Measurements from ENCODE around the gene KIF23.
"Not testable (repeated sequence)": the region's sequence is repeated elsewhere in the genome, so short reads cannot be mapped to it uniquely, and the experiment has no call there.

KIF23 gene

DNA sequence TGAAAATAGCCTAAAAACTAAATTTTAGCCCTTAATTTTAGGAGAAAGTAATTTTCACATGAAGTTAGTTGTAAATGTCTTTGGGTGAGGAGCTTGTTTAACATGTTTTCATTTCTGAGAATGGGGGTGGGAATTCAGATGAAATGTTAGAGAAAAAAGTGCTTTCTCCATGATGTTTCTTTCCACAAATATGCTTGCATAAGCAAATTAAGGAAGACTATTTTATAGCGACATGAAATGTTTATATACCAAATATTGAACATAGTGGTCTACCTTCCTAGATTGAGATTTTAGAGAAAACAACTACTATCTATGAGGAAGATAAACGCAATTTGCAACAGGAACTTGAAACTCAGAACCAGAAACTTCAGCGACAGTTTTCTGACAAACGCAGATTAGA, 25.5 kb downstream of the KIF23 start:
- no peaks in the 10 kb centered on the region for H3K4me1 ChIP-seq (ENCODE audit: control insufficient read depth, insufficient read depth, low read length)
- DNase-seq (ENCODE audit: low read depth), result no peak
- H3K9me3 ChIP-seq (ENCODE audit: control insufficient read depth, low read length), result no peaks in the 10 kb centered on the region
- H3K36me3 ChIP-seq (ENCODE audit: control insufficient read depth, insufficient read depth, low read length, severe bottlenecking), result no peaks in the 10 kb centered on the region
- H3K9ac ChIP-seq (ENCODE audit: low read length), result no peak overlapping the region
- H3K4me3 ChIP-seq (ENCODE audit: low read length), result no peak overlapping the region
- no peaks in the 10 kb centered on the region for H3K27me3 ChIP-seq (replicated peaks; ENCODE audit: control insufficient read depth, insufficient read depth, low read length)

DNA sequence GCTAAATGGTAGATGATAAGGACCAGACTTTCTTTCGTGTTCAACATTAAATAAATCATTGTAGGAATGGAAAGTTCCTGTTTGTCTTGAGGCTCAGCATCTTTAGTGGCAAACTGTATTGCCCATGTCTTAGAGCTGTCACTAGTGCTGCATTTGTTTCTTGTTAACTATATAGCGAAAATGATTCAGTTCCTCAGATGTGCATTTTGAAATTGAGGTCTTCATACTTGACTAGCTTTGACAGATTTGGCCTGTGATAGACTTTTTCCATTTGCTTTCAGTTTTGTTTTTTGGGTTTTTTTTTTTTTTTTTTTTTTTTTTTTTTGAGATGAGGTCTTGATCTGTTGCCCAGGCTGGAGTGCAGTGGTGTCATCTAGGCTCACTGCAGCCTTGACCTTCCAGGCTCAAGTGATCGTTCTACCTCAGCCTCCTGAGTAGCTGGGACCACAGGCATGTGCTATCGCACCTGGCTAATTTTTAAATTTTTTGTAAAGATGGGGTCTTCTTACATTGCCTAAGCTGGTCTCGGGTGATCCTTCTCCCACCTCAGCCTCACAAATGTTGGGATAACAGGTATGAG, 29.0 kb downstream of the KIF23 start:
- Histone ChIP-seq H3K9ac (ENCODE audit: low read length) (no peak overlapping the region), H3K36me3 (ENCODE audit: control insufficient read depth, insufficient read depth, low read length, severe bottlenecking) (no peaks in the 10 kb centered on the region)

DNA sequence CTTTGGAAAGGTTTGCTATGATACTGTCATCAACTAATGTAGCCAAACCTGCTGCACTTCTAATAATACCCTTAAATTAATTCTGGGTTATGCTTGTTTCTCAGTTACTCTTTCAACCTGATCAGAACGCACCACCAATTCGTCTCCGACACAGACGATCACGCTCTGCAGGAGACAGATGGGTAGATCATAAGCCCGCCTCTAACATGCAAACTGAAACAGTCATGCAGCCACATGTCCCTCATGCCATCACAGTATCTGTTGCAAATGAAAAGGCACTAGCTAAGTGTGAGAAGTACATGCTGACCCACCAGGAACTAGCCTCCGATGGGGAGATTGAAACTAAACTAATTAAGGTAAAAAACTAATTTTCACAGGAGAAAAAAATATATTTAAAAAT, 30.5 kb downstream of the KIF23 start:
- H3K36me3 ChIP-seq (ENCODE audit: control insufficient read depth, insufficient read depth, low read length, severe bottlenecking), result no peaks in the 10 kb centered on the region
- no peaks in the 10 kb centered on the region for H3K9me3 ChIP-seq (ENCODE audit: control insufficient read depth, low read length)
- no peak for DNase-seq (ENCODE audit: low read depth)
- no peaks in the 10 kb centered on the region for H3K4me1 ChIP-seq (ENCODE audit: control insufficient read depth, insufficient read depth, low read length)
- H3K9ac ChIP-seq (ENCODE audit: low read length), result no peak overlapping the region
- no peak overlapping the region for H3K4me3 ChIP-seq (ENCODE audit: low read length)
- no peaks in the 10 kb centered on the region for H3K27me3 ChIP-seq (replicated peaks; ENCODE audit: control insufficient read depth, insufficient read depth, low read length)

More for the DNA sequence above, 29.0 kb downstream of the KIF23 start:
- Histone ChIP-seq H3K27me3 (replicated peaks; ENCODE audit: control insufficient read depth, insufficient read depth, low read length) (no peaks in the 10 kb centered on the region), H3K9me3 (ENCODE audit: control insufficient read depth, low read length) (no peaks in the 10 kb centered on the region), H3K4me3 (ENCODE audit: low read length) (no peak overlapping the region), H3K4me1 (ENCODE audit: control insufficient read depth, insufficient read depth, low read length) (no peaks in the 10 kb centered on the region)
- DNase-seq (ENCODE audit: low read depth), result peak; percentile 62

GRCh38 chr15:69446953-69447352, 32.8 kb downstream of the KIF23 start:
- H3K9ac ChIP-seq (ENCODE audit: low read length), result no peak overlapping the region
- peaks cover 3% of the 10 kb centered on the region for H3K4me1 ChIP-seq (ENCODE audit: control insufficient read depth, insufficient read depth, low read length)
- no peak for DNase-seq (ENCODE audit: low read depth)
- H3K9me3 ChIP-seq (ENCODE audit: control insufficient read depth, low read length), result no peaks in the 10 kb centered on the region
- no peaks in the 10 kb centered on the region for H3K36me3 ChIP-seq (ENCODE audit: control insufficient read depth, insufficient read depth, low read length, severe bottlenecking)
- H3K27me3 ChIP-seq (replicated peaks; ENCODE audit: control insufficient read depth, insufficient read depth, low read length), result no peaks in the 10 kb centered on the region
- no peak overlapping the region for H3K4me3 ChIP-seq (ENCODE audit: low read length)

DNA sequence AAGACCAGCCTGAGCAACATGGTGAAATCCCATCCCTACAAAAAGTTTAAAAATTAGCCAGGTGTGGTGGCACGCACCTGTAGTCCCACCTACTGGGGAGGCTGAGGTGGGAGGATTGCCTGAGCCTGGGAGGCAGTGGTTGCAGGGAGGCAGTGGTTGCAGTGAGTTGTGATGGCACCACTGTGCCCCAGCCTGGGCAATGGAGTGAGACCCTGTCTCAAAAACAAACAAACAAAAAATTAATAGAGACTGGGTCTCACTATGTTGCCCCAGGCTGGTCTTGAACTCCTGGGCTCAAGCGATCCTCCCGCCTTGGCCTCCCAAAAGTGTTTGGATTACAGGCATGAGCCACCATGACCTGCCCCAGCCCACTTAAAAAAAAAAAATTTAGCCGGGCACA, 36.1 kb downstream of the KIF23 start:
- not testable (repeated sequence) for H3K4me3 ChIP-seq (ENCODE audit: low read length)
- H3K36me3 ChIP-seq (ENCODE audit: control insufficient read depth, insufficient read depth, low read length, severe bottlenecking), result peaks cover 14% of the 10 kb centered on the region

DNA sequence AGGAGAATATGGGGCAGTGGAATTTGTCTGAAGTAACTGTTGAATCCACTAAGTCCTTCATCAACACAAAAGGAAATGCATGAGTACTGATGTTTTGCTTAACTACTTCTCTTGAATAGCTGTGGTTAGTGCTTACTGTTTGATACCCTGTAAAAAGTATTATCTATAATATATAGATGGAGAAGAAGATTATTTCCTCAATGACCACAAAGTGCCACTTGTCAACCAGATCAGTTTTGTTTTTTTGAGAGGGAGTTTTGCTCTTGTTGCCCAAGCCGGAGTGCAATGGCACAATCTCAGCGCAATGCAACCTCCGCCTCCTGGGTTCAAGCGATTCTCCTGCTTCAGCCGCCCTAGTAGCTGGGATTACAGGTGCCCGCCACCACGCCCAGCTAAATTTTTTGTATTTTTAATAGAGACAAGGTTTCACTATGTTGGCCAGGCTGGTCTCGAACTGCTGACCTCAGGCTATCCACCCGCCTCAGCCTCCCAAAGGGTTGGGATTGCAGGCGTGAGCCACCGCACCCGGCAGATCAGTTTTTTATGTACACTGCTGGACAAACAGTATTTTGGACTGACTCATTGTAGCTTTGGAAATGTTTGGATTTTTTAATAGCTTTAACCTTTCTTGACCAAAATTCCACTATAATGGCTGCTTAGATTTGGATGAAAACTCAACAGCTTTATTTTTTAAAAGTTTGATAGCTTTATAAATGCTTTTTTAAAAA, 37.0 kb downstream of the KIF23 start:
- Histone ChIP-seq H3K27me3 (replicated peaks; ENCODE audit: control insufficient read depth, insufficient read depth, low read length) (no peaks in the 10 kb centered on the region), H3K36me3 (ENCODE audit: control insufficient read depth, insufficient read depth, low read length, severe bottlenecking) (peaks cover 23% of the 10 kb centered on the region), H3K9ac (ENCODE audit: low read length) (peak overlapping the region; percentile 98), H3K4me1 (ENCODE audit: control insufficient read depth, insufficient read depth, low read length) (peaks cover 28% of the 10 kb centered on the region), H3K4me3 (ENCODE audit: low read length) (no peak overlapping the region), H3K9me3 (ENCODE audit: control insufficient read depth, low read length) (no peaks in the 10 kb centered on the region)
- DNase-seq (ENCODE audit: low read depth), result no peak

More for the DNA sequence above, 36.1 kb downstream of the KIF23 start:
- H3K4me1 ChIP-seq (ENCODE audit: control insufficient read depth, insufficient read depth, low read length), result peaks cover 19% of the 10 kb centered on the region
- H3K27me3 ChIP-seq (replicated peaks; ENCODE audit: control insufficient read depth, insufficient read depth, low read length); H3K9ac ChIP-seq (ENCODE audit: low read length); DNase-seq (ENCODE audit: low read depth); H3K9me3 ChIP-seq (ENCODE audit: control insufficient read depth, low read length): not testable (repeated sequence)

DNA sequence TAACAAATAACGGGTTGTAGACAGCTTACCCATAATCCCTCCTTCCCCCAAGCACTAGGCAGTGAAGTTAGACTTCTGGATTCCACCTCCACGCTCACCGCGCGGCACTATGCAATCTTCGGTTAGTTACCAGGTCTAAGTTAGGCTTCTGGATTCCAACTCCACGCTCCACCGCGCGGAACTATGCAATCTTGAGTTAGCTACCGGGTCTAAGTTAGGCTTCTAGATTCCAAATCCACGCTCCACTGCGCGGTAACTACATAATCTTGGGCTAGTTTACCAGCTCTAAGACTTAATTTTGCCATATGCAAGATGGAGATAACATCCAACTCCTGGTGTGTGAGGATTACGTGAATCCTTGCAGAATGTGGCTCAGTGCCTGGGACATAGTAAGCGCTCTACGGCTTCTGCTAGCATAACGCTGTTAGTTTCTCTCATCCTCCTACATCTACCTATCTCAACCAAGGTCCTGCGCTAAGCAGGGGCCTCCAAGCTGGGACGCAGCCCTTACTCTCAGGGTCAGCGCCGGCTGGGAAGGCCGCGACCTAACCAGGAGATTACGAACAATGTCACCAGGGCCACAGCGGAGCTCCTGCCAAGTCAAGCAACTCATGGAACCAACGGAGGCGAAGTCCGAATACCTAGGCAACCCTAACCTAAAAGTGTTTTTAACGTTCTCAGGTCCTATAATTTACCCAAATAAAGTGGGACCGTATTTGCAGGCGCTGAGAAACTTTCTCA, 38.0 kb downstream of the KIF23 start:
- Histone ChIP-seq H3K9me3 (ENCODE audit: control insufficient read depth, low read length) (no peaks in the 10 kb centered on the region), H3K36me3 (ENCODE audit: control insufficient read depth, insufficient read depth, low read length, severe bottlenecking) (peaks cover 33% of the 10 kb centered on the region), H3K9ac (ENCODE audit: low read length) (peak overlapping the region; percentile 98), H3K27me3 (replicated peaks; ENCODE audit: control insufficient read depth, insufficient read depth, low read length) (no peaks in the 10 kb centered on the region), H3K4me1 (ENCODE audit: control insufficient read depth, insufficient read depth, low read length) (peaks cover 28% of the 10 kb centered on the region), H3K4me3 (ENCODE audit: low read length) (peak overlapping the region; percentile 100)
- DNase-seq (ENCODE audit: low read depth), result peak; percentile 28

GRCh38 chr15:69452692-69453521, 38.8 kb downstream of the KIF23 start, which contains the start of gene RPLP1:
Gene RPLP1 (plus strand): TSS chr15:69452818. CDS start chr15:69452949, 131 bp downstream.
- no peaks in the 10 kb centered on the region for H3K27me3 ChIP-seq (replicated peaks; ENCODE audit: control insufficient read depth, insufficient read depth, low read length)
- peaks cover 28% of the 10 kb centered on the region for H3K4me1 ChIP-seq (ENCODE audit: control insufficient read depth, insufficient read depth, low read length)
- peak; percentile 98 for DNase-seq (ENCODE audit: low read depth)
- peak within 1 kb of the TSS; percentile 100 for H3K4me3 ChIP-seq (ENCODE audit: low read length)
- H3K36me3 ChIP-seq (ENCODE audit: control insufficient read depth, insufficient read depth, low read length, severe bottlenecking), result peaks cover 37% of the 10 kb centered on the region
- peak within 1 kb of the TSS; percentile 98 for H3K9ac ChIP-seq (ENCODE audit: low read length)
- no peaks in the 10 kb centered on the region for H3K9me3 ChIP-seq (ENCODE audit: control insufficient read depth, low read length)

DNA sequence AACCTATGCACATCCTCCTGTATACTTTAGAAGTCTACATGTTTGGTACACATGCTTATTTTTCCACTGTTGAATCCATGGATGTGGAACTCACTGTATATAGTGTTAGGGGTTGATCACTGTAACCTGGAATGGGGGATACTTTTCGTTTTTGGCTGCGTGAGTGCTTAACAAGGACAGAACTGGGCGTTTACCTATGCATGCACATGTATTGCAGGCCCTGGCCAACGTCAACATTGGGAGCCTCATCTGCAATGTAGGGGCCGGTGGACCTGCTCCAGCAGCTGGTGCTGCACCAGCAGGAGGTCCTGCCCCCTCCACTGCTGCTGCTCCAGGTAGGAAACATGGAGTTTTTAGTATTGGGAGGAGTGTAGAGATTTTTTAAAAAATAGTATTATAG, 40.8 kb downstream of the KIF23 start:
- no peak for DNase-seq (ENCODE audit: low read depth)
- Histone ChIP-seq H3K27me3 (replicated peaks; ENCODE audit: control insufficient read depth, insufficient read depth, low read length) (no peaks in the 10 kb centered on the region), H3K9me3 (ENCODE audit: control insufficient read depth, low read length) (no peaks in the 10 kb centered on the region), H3K36me3 (ENCODE audit: control insufficient read depth, insufficient read depth, low read length, severe bottlenecking) (peaks cover 37% of the 10 kb centered on the region), H3K4me1 (ENCODE audit: control insufficient read depth, insufficient read depth, low read length) (peaks cover 39% of the 10 kb centered on the region), H3K9ac (ENCODE audit: low read length) (peak overlapping the region; percentile 98), H3K4me3 (ENCODE audit: low read length) (peak overlapping the region; percentile 100)

GRCh38 chr15:69456208-69457166, 42.3 kb downstream of the KIF23 start:
- Histone ChIP-seq H3K27me3 (replicated peaks; ENCODE audit: control insufficient read depth, insufficient read depth, low read length) (no peaks in the 10 kb centered on the region), H3K4me3 (ENCODE audit: low read length) (no peak overlapping the region), H3K4me1 (ENCODE audit: control insufficient read depth, insufficient read depth, low read length) (peaks cover 39% of the 10 kb centered on the region), H3K9me3 (ENCODE audit: control insufficient read depth, low read length) (no peaks in the 10 kb centered on the region), H3K9ac (ENCODE audit: low read length) (no peak overlapping the region), H3K36me3 (ENCODE audit: control insufficient read depth, insufficient read depth, low read length, severe bottlenecking) (peaks cover 37% of the 10 kb centered on the region)
- no peak for DNase-seq (ENCODE audit: low read depth)
